IMR-90 (cell line): ENCODE data around the gene FAM110D. TPM values are rescaled to one million over a fixed set of nuclear protein-coding genes. Genes with fewer than 3 reads are reported as not detected.

Experiments used
- ATAC-seq: fragments of 200-7000 bp; cut with Tn5 transposase; 2 replicates; pipeline ENCODE4 v1.9.1; 2020; ENCODE audit warnings: low read depth, mild to moderate bottlenecking, moderate library complexity
- BruUV-seq: library from RNA; stranded (reverse); fragments of 400-500 nt; replicated peaks from 2 replicates; lab custom pipeline; 2021; lab: Mats Ljungman, UMichigan
- CTCF ChIA-PET: fragments of 300-600 bp; formaldehyde crosslinking; extraction: SDS; loops from one replicate; lab custom pipeline; 2021; ENCODE audit warnings: antibody characterized with exemption; lab: Yijun Ruan, JAX
- POLR2A ChIA-PET: fragments of 300-600 bp; sonication (Branson Sonifier 250); formaldehyde crosslinking; loops from one replicate; lab custom pipeline; 2022; ENCODE audit warnings: antibody characterized with exemption; ENCODE audit not compliant: unreplicated experiment; lab: Charles Lee
- DNase-seq: peaks from one replicate; pipeline ENCODE4 v3.0.0; 2013
- H2AFZ ChIP-seq: replicated peaks from 2 replicates; pipeline ENCODE3; 2013; ENCODE audit warnings: low read length, mild to moderate bottlenecking; ENCODE audit not compliant: poor library complexity
- H2AK5ac ChIP-seq: 2 replicates; pipeline ENCODE4 v1.6.1; 2013; ENCODE audit warnings: low read depth, low read length, inconsistent platforms
- H2AK9ac ChIP-seq: replicated peaks from 2 replicates; pipeline ENCODE3; 2013; ENCODE audit warnings: mild to moderate bottlenecking, low read depth, low read length, moderate library complexity; ENCODE audit not compliant: poor library complexity
- H2BK120ac ChIP-seq: 2 replicates; pipeline ENCODE4 v1.6.1; 2013; ENCODE audit warnings: low read depth, low read length, inconsistent platforms
- H2BK15ac ChIP-seq: 3 replicates; pipeline ENCODE4 v1.6.1; 2013; ENCODE audit warnings: low read depth, low read length, inconsistent platforms
- H2BK20ac ChIP-seq: 2 replicates; pipeline ENCODE4 v1.6.1; 2013; ENCODE audit warnings: low read depth, mild to moderate bottlenecking, inconsistent platforms, low read length, moderate library complexity
- H2BK5ac ChIP-seq: 2 replicates; pipeline ENCODE4 v1.6.1; 2013; ENCODE audit warnings: mild to moderate bottlenecking, low read depth, low read length, inconsistent platforms; ENCODE audit not compliant: poor library complexity, severe bottlenecking
- H3K14ac ChIP-seq: replicated peaks from 2 replicates; pipeline ENCODE4 v1.6.1; 2013; ENCODE audit warnings: low read depth, low read length, inconsistent platforms
- H3K18ac ChIP-seq: 2 replicates; pipeline ENCODE4 v1.6.1; 2013; ENCODE audit warnings: low read depth, low read length, control low read depth
- H3K23ac ChIP-seq: 2 replicates; pipeline ENCODE4 v1.6.1; 2013; ENCODE audit warnings: low read depth, low read length, inconsistent platforms
- H3K27ac ChIP-seq: 2 replicates; pipeline ENCODE4 v1.5.1; 2013; ENCODE audit warnings: mild to moderate bottlenecking, control low read depth, low read length; ENCODE audit not compliant: insufficient read depth
- H3K27me3 ChIP-seq: 2 replicates; pipeline ENCODE4 v1.6.1; 2013; ENCODE audit warnings: low read length; ENCODE audit not compliant: control insufficient read depth, insufficient read depth
- H3K36me3 ChIP-seq: 2 replicates; pipeline ENCODE4 v1.6.1; 2013; ENCODE audit warnings: low read length, mixed read lengths; ENCODE audit not compliant: control insufficient read depth, insufficient read depth
- H3K4ac ChIP-seq: 2 replicates; pipeline ENCODE4 v1.6.1; 2013; ENCODE audit warnings: low read depth, low read length, inconsistent platforms
- H3K4me1 ChIP-seq: 2 replicates; pipeline ENCODE4 v1.6.1; 2013; ENCODE audit warnings: low read length, mixed read lengths; ENCODE audit not compliant: control insufficient read depth, insufficient read depth
- H3K4me2 ChIP-seq: 2 replicates; pipeline ENCODE4 v1.6.1; 2013; ENCODE audit warnings: low read depth, mild to moderate bottlenecking, control low read depth, low read length, moderate library complexity
- H3K4me3 ChIP-seq: 2 replicates; pipeline ENCODE4 v1.5.1; 2013; ENCODE audit warnings: low read depth, mild to moderate bottlenecking, control low read depth, low read length, moderate library complexity; ENCODE audit not compliant: insufficient read depth
- H3K56ac ChIP-seq: 2 replicates; pipeline ENCODE4 v1.6.1; 2013; ENCODE audit warnings: low read length, inconsistent platforms; ENCODE audit not compliant: insufficient read depth; ENCODE audit errors: extremely low read depth
- H3K79me1 ChIP-seq, 2 experiments: 2 replicates each; pipeline ENCODE4 v1.6.1; 2013; ENCODE audit warnings: low read length in 2 of 2, inconsistent platforms in 1 of 2, low read depth in 1 of 2
- H3K9ac ChIP-seq: 2 replicates; pipeline ENCODE4 v1.6.1; 2013; ENCODE audit warnings: low read depth, low read length, control low read depth
- H3K9me1 ChIP-seq: 2 replicates; pipeline ENCODE4 v1.6.1; 2013; ENCODE audit warnings: low read length, inconsistent platforms; ENCODE audit not compliant: insufficient read depth
- H3K9me3 ChIP-seq: 2 replicates; pipeline ENCODE4 v1.6.1; 2013; ENCODE audit warnings: low read length; ENCODE audit not compliant: control insufficient read depth, insufficient read depth
- H4K20me1 ChIP-seq: 2 replicates; pipeline ENCODE4 v1.6.1; 2013; ENCODE audit warnings: low read length, inconsistent platforms; ENCODE audit not compliant: insufficient read depth
- H4K5ac ChIP-seq: 2 replicates; pipeline ENCODE4 v1.6.1; 2013; ENCODE audit warnings: mild to moderate bottlenecking, low read depth, low read length, control low read depth
- H4K8ac ChIP-seq, 2 experiments: 2 replicates each; pipeline ENCODE4 v1.6.1; 2013; ENCODE audit warnings: low read depth in 2 of 2, low read length in 2 of 2, control low read depth in 1 of 2, inconsistent platforms in 1 of 2
- H4K91ac ChIP-seq: 2 replicates; pipeline ENCODE4 v1.6.1; 2013; ENCODE audit warnings: low read depth, low read length, inconsistent platforms; ENCODE audit not compliant: insufficient read depth
- BHLHE40 ChIP-seq: fragments of 150-350 bp; IDR thresholded peaks from 2 replicates; pipeline ENCODE4 v1.6.1; 2016; ENCODE audit warnings: mild to moderate bottlenecking, low read depth, low read length
- CEBPB ChIP-seq: IDR thresholded peaks from 2 replicates; pipeline ENCODE4 v1.6.1; 2012; ENCODE audit warnings: low read depth, low read length, improper control_type of control experiment
- CTCF ChIP-seq: conservative IDR thresholded peaks from 2 replicates; pipeline ENCODE4 v1.5.1; 2012; ENCODE audit warnings: mild to moderate bottlenecking, low read depth, low read length, improper control_type of control experiment
- FOS ChIP-seq: fragments of 150-350 bp; IDR thresholded peaks from 2 replicates; pipeline ENCODE4 v1.6.1; 2016; ENCODE audit warnings: low read depth, low read length
- MAZ ChIP-seq: IDR thresholded peaks from 2 replicates; pipeline ENCODE4 v1.6.1; 2012; ENCODE audit warnings: low read depth, mild to moderate bottlenecking, low read length, improper control_type of control experiment, moderate library complexity, borderline replicate concordance
- POLR2A ChIP-seq: IDR thresholded peaks from 2 replicates; pipeline ENCODE4 v1.6.1; 2012; ENCODE audit warnings: mild to moderate bottlenecking, low read depth, low read length
- RFX5 ChIP-seq: IDR thresholded peaks from 2 replicates; pipeline ENCODE4 v1.8.0; 2012; ENCODE audit warnings: low read depth, mild to moderate bottlenecking, low read length, moderate library complexity
- WGBS, 2 experiments: methylation state at CpG; one replicate each; pipeline versions ENCODE4 v1.1.5 to v1.1.7; 2013; ENCODE audit warnings: missing lambda C conversion rate in 2 of 2; ENCODE audit not compliant: insufficient read length in 1 of 2; ENCODE audit errors: extremely low coverage in 2 of 2; 5-methylcytosine and 5-hydroxymethylcytosine counted together
- dilution Hi-C: fragments of 300-500 bp; cut with HindIII; formaldehyde crosslinking; loops from one replicate; pipeline ENCODE4 v1.14.3; 2018; ENCODE audit warnings: low sequenced_read_pairs; ENCODE audit not compliant: unreplicated experiment
- in situ Hi-C: fragments of 300-500 bp; cut with MboI; formaldehyde crosslinking; loops from 3 replicates; pipeline ENCODE4 v1.14.3; 2019; ENCODE audit warnings: low sequenced_read_pairs, inconsistent platforms, mixed read lengths
- intact Hi-C: fragments of 100-400 bp; cut with micrococcal nuclease; formaldehyde crosslinking; loops from 2 replicates; pipeline ENCODE4 v1.10.0; 2022
- polyA plus RNA-seq, 3 experiments: library from polyadenylated mRNA; depleted of rRNA; stranded (reverse); fragments of >200 nt; gene quantifications; 2 replicates each; pipeline ENCODE4 v1.2.3, GENCODE V29; 2012; ENCODE audit warnings: low replicate concordance in 1 of 3
- total RNA-seq: library from RNA; depleted of rRNA; stranded (reverse); fragments of >200 nt; gene quantifications from 2 replicates; pipeline ENCODE4 v1.2.3, GENCODE V29; 2012

The FAM110D gene
- total and polyA plus RNA-seq, 2 of the 4 experiments (the other 2 are of a cell fraction): not detected

GRCh38 chr1:26142159-26142558, 16.7 kb upstream of the FAM110D start:
- Histone ChIP-seq H4K5ac (no peak overlapping the region), H2AFZ (no peak overlapping the region), H4K91ac (no peak overlapping the region), H2BK5ac (no peak overlapping the region), H2BK120ac (no peak overlapping the region), H3K9me3 (no peaks in the 10 kb centered on the region), H3K23ac (no peak overlapping the region), H3K27ac (no peak overlapping the region), H3K4ac (no peak overlapping the region), H4K20me1 (no peaks in the 10 kb centered on the region), H3K14ac (no peak overlapping the region), H3K18ac (no peak overlapping the region), H3K36me3 (no peaks in the 10 kb centered on the region), H2BK20ac (no peak overlapping the region), H3K27me3 (peaks cover 6% of the 10 kb centered on the region), H3K4me2 (no peak overlapping the region), H2AK9ac (no peak overlapping the region), H4K8ac (no peak overlapping the region), H3K56ac (no peak overlapping the region), H3K79me1 (no peaks in the 10 kb centered on the region), H3K4me1 (no peaks in the 10 kb centered on the region), H3K9me1 (no peaks in the 10 kb centered on the region), H2BK15ac (no peak overlapping the region), H3K9ac (no peak overlapping the region), H2AK5ac (no peak overlapping the region), H3K4me3 (no peak overlapping the region)
- POLR2A ChIA-PET: no interaction called here
- dilution Hi-C loops: no loop called here
- in situ Hi-C loops: no loop called here
- DNase-seq (no peak), ATAC-seq (no peak)
- no peak for TF ChIP-seq CTCF
- TF ChIP-seq CEBPB: no peak
- no peak for TF ChIP-seq FOS
- TF ChIP-seq MAZ: no peak
- no peak for TF ChIP-seq BHLHE40
- TF ChIP-seq RFX5: no peak
- TF ChIP-seq POLR2A: no peak
- CTCF ChIA-PET: interaction anchor here (1.0 kb wide), 1 partner anchor 106 kb away, joined by 3 read pairs; no protein-coding TSS in a partner anchor
- WGBS, 2 experiments: no CpG with 5 or more reads among the region's 8 CpGs
- intact Hi-C loops: no loop called here
- no TSS peak for BruUV-seq
